ENCODE results near the gene GRID1.

DNA sequence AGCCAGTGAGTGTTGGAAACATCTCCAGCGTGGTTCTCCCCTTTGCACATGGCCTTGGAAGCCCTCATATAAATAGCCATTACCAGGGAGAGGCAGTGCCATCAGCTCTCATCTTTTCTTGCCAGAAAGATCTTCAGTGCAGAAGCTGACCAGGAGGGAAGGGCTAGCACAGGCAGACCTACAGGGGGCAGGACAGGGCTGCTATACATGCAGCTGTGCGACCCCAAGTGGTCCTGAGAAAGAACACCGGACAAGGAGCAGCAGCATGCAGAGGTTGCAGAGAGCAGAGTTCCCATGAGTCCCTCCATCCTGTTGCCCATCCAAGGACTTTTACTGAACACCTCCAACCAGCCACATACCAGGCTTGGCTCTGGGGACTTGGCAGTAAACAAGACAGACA is 17.1 kb downstream of the GRID1 start:
- no peak for TF ChIP-seq EZH2phosphoT487 (IDR thresholded peaks at IDR 0.05; ENCODE audit: insufficient read depth, low read depth)
- no peak for TF ChIP-seq EZH2 (IDR thresholded peaks at IDR 0.05; ENCODE audit: insufficient read depth, poor library complexity, severe bottlenecking)
